OCI-LY7 (cell line): Measurements from ENCODE around the gene TSR3. TPM values are rescaled to one million over a fixed set of nuclear protein-coding genes. Genes with fewer than 3 reads are reported as not detected.

ENCODE experiments used
- BruUV-seq: library from RNA; stranded (reverse); fragments of 400-500 nt; replicated peaks from 2 replicates; lab custom pipeline; 2021; lab: Mats Ljungman, UMichigan
- CTCF ChIA-PET: fragments of 300-600 bp; sonication (Branson Sonifier 250); formaldehyde crosslinking; loops from one replicate; lab custom pipeline; 2022; ENCODE audit warnings: antibody characterized with exemption; ENCODE audit not compliant: unreplicated experiment; lab: Charles Lee
- POLR2A ChIA-PET: fragments of 300-600 bp; sonication (Branson Sonifier 250); formaldehyde crosslinking; loops from one replicate; lab custom pipeline; 2022; ENCODE audit warnings: antibody characterized with exemption; lab: Charles Lee
- DNase-seq: peaks from one replicate; pipeline ENCODE4 v3.0.0-alpha.2; 2015; ENCODE audit warnings: low spot score
- H2AFZ ChIP-seq: fragments of 200-600 bp; sonication (generic), shearing (Covaris generic); 2 replicates; pipeline ENCODE4 v1.6.1; 2014; ENCODE audit warnings: mild to moderate bottlenecking, antibody characterized with exemption, low read length, moderate library complexity
- H3K27ac ChIP-seq: fragments of 200-600 bp; sonication (generic); 2 replicates; pipeline ENCODE4 v1.5.1; 2014; ENCODE audit warnings: mixed run types, low read depth, mild to moderate bottlenecking, moderate library complexity, low read length, inconsistent platforms; ENCODE audit not compliant: poor library complexity, severe bottlenecking
- H3K36me3 ChIP-seq: fragments of 200-600 bp; sonication (generic); 2 replicates; pipeline ENCODE4 v1.6.1; 2014; ENCODE audit warnings: mild to moderate bottlenecking, antibody characterized with exemption, low read length, moderate library complexity, mixed read lengths; ENCODE audit not compliant: insufficient read depth
- H3K4me1 ChIP-seq: fragments of 200-600 bp; sonication (generic); 2 replicates; pipeline ENCODE4 v1.5.1; 2014; ENCODE audit warnings: mild to moderate bottlenecking, low read length; ENCODE audit not compliant: insufficient read depth, poor library complexity, severe bottlenecking
- H3K4me2 ChIP-seq: fragments of 200-600 bp; sonication (generic); 2 replicates; pipeline ENCODE4 v1.6.1; 2014; ENCODE audit warnings: mild to moderate bottlenecking, low read length
- H3K4me3 ChIP-seq: fragments of 200-600 bp; sonication (generic); 2 replicates; pipeline ENCODE4 v1.5.1; 2014; ENCODE audit warnings: mild to moderate bottlenecking, low read depth, low read length; ENCODE audit not compliant: poor library complexity, severe bottlenecking
- H3K79me2 ChIP-seq: fragments of 200-600 bp; sonication (generic); 2 replicates; pipeline ENCODE4 v1.6.1; 2016; ENCODE audit warnings: low read depth, mild to moderate bottlenecking, low read length, moderate library complexity, mixed read lengths; ENCODE audit not compliant: insufficient read depth
- H3K9me2 ChIP-seq: fragments of 200-600 bp; sonication (generic); 2 replicates; pipeline ENCODE4 v1.6.1; 2016; ENCODE audit warnings: mild to moderate bottlenecking, low read length, mixed read lengths; ENCODE audit not compliant: insufficient read depth
- H3K9me3 ChIP-seq: fragments of 200-600 bp; sonication (generic); 2 replicates; pipeline ENCODE4 v1.6.1; 2014; ENCODE audit warnings: mild to moderate bottlenecking, mixed run types, low read length, mixed read lengths
- H4K20me1 ChIP-seq: fragments of 200-600 bp; sonication (generic); 2 replicates; pipeline ENCODE4 v1.6.1; 2014; ENCODE audit warnings: mild to moderate bottlenecking, antibody characterized with exemption, low read length, moderate library complexity, mixed read lengths; ENCODE audit not compliant: insufficient read depth
- EZH2phosphoT487 ChIP-seq: fragments of 200-600 bp; sonication (generic); IDR thresholded peaks from 2 replicates; pipeline ENCODE4 v1.6.1; 2018; ENCODE audit warnings: low read depth, borderline replicate concordance, mild to moderate bottlenecking, mixed run types, antibody characterized with exemption, low read length, moderate library complexity, mixed read lengths
- intact Hi-C: fragments of 100-400 bp; cut with micrococcal nuclease; formaldehyde crosslinking; loops from one replicate; pipeline ENCODE4 v1.10.0; 2022; ENCODE audit not compliant: unreplicated experiment
- total RNA-seq, 2 experiments: library from RNA; depleted of rRNA in 1 of 2; stranded (reverse); fragments of >200 nt in 1 of 2; shearing (Covaris generic) in 1 of 2; gene quantifications; 2 replicates each; pipeline ENCODE4 v1.2.3, GENCODE V29; 2014 to 2022
- TF ChIP-seq, protein P1 (sequence below): fragments of 200-600 bp; sonication (generic); conservative IDR thresholded peaks from 2 replicates; pipeline ENCODE4 v1.5.1; 2014; ENCODE audit warnings: mild to moderate bottlenecking, antibody characterized with exemption, low read length, moderate library complexity, mixed read lengths

The TSR3 gene
- total RNA-seq, 2 experiments from 2014 or later = 47.2 to 75.8 TPM

DNA sequence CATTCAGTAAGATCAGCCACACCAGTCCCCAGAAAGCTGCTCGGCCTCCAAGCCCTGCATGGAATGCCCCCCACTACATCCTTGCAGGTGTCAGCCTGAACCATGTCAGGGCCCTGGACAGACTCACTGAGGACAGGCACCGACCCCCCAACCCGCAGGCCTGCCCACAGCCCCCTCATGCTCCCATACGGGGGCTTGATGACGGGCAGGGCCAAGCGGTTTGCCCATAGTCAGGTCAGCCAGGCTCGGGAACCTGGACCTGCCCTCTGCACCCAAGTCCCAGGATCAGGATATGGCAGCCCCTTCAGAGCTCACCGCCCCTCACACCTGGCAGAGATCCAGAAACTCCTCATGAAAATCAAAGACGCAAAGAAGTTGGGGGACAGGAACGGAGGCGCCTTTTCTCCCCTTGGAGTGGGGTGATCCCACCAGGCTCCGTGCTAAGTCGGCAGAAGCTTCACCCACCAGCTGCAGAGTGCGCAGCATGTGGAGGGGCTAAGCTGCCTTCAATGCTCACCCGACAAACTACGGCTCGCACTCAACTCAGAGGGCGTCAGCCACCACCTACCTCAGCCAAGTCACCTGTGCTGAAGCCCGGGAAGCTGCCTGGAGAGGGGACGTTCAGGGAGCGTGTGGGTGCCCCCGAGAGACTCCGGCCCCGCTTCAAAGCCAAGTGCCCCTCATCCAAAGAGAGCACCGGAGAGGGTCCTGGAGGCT, 26.6 kb upstream of the TSR3 start:
- no peak for DNase-seq
- Histone ChIP-seq H3K79me2 (no peaks in the 10 kb centered on the region), H2AFZ (no peak overlapping the region), H3K36me3 (no peaks in the 10 kb centered on the region), H3K27ac (no peak overlapping the region), H4K20me1 (no peaks in the 10 kb centered on the region), H3K9me2 (no peaks in the 10 kb centered on the region), H3K4me2 (peak overlapping the region; percentile 88), H3K4me1 (peaks cover 5% of the 10 kb centered on the region), H3K9me3 (no peaks in the 10 kb centered on the region), H3K4me3 (peak overlapping the region; percentile 69)
- TF ChIP-seq, protein P1, sequence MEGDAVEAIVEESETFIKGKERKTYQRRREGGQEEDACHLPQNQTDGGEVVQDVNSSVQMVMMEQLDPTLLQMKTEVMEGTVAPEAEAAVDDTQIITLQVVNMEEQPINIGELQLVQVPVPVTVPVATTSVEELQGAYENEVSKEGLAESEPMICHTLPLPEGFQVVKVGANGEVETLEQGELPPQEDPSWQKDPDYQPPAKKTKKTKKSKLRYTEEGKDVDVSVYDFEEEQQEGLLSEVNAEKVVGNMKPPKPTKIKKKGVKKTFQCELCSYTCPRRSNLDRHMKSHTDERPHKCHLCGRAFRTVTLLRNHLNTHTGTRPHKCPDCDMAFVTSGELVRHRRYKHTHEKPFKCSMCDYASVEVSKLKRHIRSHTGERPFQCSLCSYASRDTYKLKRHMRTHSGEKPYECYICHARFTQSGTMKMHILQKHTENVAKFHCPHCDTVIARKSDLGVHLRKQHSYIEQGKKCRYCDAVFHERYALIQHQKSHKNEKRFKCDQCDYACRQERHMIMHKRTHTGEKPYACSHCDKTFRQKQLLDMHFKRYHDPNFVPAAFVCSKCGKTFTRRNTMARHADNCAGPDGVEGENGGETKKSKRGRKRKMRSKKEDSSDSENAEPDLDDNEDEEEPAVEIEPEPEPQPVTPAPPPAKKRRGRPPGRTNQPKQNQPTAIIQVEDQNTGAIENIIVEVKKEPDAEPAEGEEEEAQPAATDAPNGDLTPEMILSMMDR = no peak
- TF ChIP-seq EZH2phosphoT487 = no peak
- POLR2A ChIA-PET = no interaction called here
- BruUV-seq = no TSS peak
- intact Hi-C loops = no loop called here
- CTCF ChIA-PET = no interaction called here

DNA sequence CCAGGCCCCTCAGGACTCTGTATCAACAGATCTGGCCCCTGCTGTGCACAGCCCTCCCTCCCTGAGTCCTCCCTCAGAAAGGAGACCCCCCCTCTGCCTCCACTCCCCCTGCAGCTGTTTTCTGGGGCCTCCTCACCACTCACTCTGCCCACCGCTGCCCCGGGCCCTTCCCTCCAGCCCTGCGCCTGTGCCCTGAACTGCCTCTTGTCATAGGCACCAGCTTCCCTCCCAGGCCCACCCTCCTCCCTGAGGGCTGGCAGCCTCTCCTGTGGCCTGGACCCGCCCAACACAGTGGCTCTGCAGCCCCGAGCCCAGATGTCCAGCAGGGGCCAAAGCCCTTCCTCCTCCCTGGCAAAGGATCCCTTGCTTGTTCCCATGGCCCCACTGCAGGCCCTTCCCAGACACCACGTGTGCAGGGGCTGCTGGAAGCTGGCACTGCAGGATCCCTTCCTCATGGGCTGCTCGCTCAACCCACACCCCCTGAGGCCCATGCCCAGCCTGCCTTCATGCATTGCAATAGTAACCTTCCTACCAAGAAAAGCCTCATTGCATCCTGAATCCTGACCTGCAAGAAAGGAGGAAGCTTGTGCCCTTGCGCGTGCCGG, 25.8 kb upstream of the TSR3 start:
- POLR2A ChIA-PET = no interaction called here
- TF ChIP-seq, protein P1 = no peak

More for the DNA sequence above, 25.8 kb upstream of the TSR3 start:
- no peak overlapping the region for H3K27ac ChIP-seq
- H3K9me3 ChIP-seq = no peaks in the 10 kb centered on the region
- H3K4me2 ChIP-seq = no peak overlapping the region
- H3K9me2 ChIP-seq = no peaks in the 10 kb centered on the region
- H4K20me1 ChIP-seq = no peaks in the 10 kb centered on the region
- no peaks in the 10 kb centered on the region for H3K36me3 ChIP-seq
- peaks cover 5% of the 10 kb centered on the region for H3K4me1 ChIP-seq
- DNase-seq = no peak
- CTCF ChIA-PET = no interaction called here
- no TSS peak for BruUV-seq
- intact Hi-C loops = no loop called here
- H2AFZ ChIP-seq = no peak overlapping the region
- no peak overlapping the region for H3K4me3 ChIP-seq
- no peaks in the 10 kb centered on the region for H3K79me2 ChIP-seq
